ENCODE data around the gene GDPGP1. TPM values are rescaled to one million over a fixed set of nuclear protein-coding genes. Genes with fewer than 3 reads are reported as not detected.
A peak's percentile ranks its signal among the peaks of the same experiment; 100 is the strongest.

The GDPGP1 gene
- total RNA-seq, 1 experiment from 2014 or later: 15.4 TPM

- H3K9me3 ChIP-seq (ENCODE audit: control insufficient read depth in 1 of 2, insufficient read depth in 1 of 2, low read depth in 1 of 2, low read length in 2 of 2): no peaks in the 10 kb centered on the region
- no peak overlapping the region for H2AFZ ChIP-seq (ENCODE audit: low read depth, low read length, poor library complexity, severe bottlenecking)
- no TSS peak for BruUV-seq (replicated peaks)
- no peaks in the 10 kb centered on the region for H3K9me2 ChIP-seq (ENCODE audit: insufficient read depth)
- ChIA-PET RAD21 (ENCODE audit: low non-redundant PET in 1 of 2, low total read pairs in 2 of 2, uncharacterized antibody in 2 of 2, unreplicated experiment in 2 of 2) (no interaction called here), CTCF (interaction anchor here (1.1 to 1.3 kb wide), 2 partner anchors 30 to 451 kb away, joined by 3 to 4 read pairs; no protein-coding TSS in a partner anchor), POLR2A (interaction anchor here (1.2 kb wide), 1 partner anchor 10 kb away, joined by 7 read pairs; the partner anchor contains the start of gene SEMA4B)
- ATAC-seq (no peak), DNase-seq (ENCODE audit: low read depth, low spot score) (no peak)
- H4K20me1 ChIP-seq (ENCODE audit: insufficient read depth): no peaks in the 10 kb centered on the region
- intact Hi-C loops (cut with micrococcal nuclease): no loop called here
- no peak overlapping the region for H3K9ac ChIP-seq (ENCODE audit: low read length)
- H3K27me3 ChIP-seq (ENCODE audit: insufficient read depth, low read length): no peaks in the 10 kb centered on the region
- H3K79me2 ChIP-seq (ENCODE audit: insufficient read depth, low read length): peaks cover 8% of the 10 kb centered on the region; the same call in 1 of the 2 replicates
- peak overlapping the region; percentile 56 for H3K27ac ChIP-seq (ENCODE audit: low read depth, low read length)
- TF ChIP-seq ZNF274 (IDR thresholded peaks at IDR 0.05; ENCODE audit: low read depth, low read length) (no peak), EZH2phosphoT487 (IDR thresholded peaks at IDR 0.05; ENCODE audit: borderline replicate concordance) (no peak), SIN3A (IDR thresholded peaks at IDR 0.05; ENCODE audit: low read depth) (no peak), ZBTB33 (IDR thresholded peaks at IDR 0.05; ENCODE audit: extremely low read depth, insufficient replicate concordance, low read length) (no peak), CEBPB (IDR thresholded peaks at IDR 0.05; ENCODE audit: low read depth) (no peak), YY1 (IDR thresholded peaks at IDR 0.05; ENCODE audit: extremely low read depth, insufficient replicate concordance, low read depth, low read length) (no peak), RAD21 (IDR thresholded peaks at IDR 0.05; ENCODE audit: low read depth) (no peak), ATF3 (IDR thresholded peaks at IDR 0.05) (no peak), ELF1 (IDR thresholded peaks at IDR 0.05; ENCODE audit: borderline replicate concordance, low read depth) (no peak), JUND (IDR thresholded peaks at IDR 0.05) (no peak), CTCF (IDR thresholded peaks at IDR 0.05 in 2 of 3, conservative IDR thresholded peaks at IDR 0.05 in 1 of 3; ENCODE audit: borderline replicate concordance in 1 of 3, insufficient read depth in 1 of 3, low read depth in 2 of 3, low read length in 2 of 3) (no peak), EZH2 (IDR thresholded peaks at IDR 0.05) (no peak), CBX3 (IDR thresholded peaks at IDR 0.05; ENCODE audit: low read depth) (no peak)
- H3K4me2 ChIP-seq (ENCODE audit: low read length): peak overlapping the region; percentile 59
- no peaks in the 10 kb centered on the region for H3K36me3 ChIP-seq (ENCODE audit: control insufficient read depth in 1 of 2, insufficient read depth in 2 of 2, low read length in 2 of 2)
- no peak overlapping the region for H3K4me3 ChIP-seq (replicated peaks in 1 of 2; ENCODE audit: low read depth in 1 of 2, low read length in 2 of 2)
- peaks cover 26 to 58% of the 10 kb centered on the region in 2 experiments for H3K4me1 ChIP-seq (ENCODE audit: control insufficient read depth in 1 of 2, insufficient read depth in 2 of 2, low read length in 2 of 2)
Measured at GRCh38 chr15:90191344-90191687, 42.7 kb upstream of the GDPGP1 start.

All from HCT116 (cell line).